Hepatocyte (in vitro differentiated cells): ENCODE measurements around the gene RNF43.

Source experiments
- CTCF ChIP-seq: fragments of 200-600 bp; sonication (generic); IDR thresholded peaks from 2 replicates; pipeline ENCODE4 v1.5.1; 2016; ENCODE audit warnings: antibody characterized with exemption, mild to moderate bottlenecking; ENCODE audit not compliant: poor library complexity
- EZH2 ChIP-seq: fragments of 200-600 bp; sonication (generic); IDR thresholded peaks from 2 replicates; pipeline ENCODE4 v1.6.1; 2016; ENCODE audit warnings: antibody characterized with exemption, mild to moderate bottlenecking, borderline replicate concordance
- EZH2phosphoT487 ChIP-seq: fragments of 200-600 bp; sonication (generic); IDR thresholded peaks from one replicate; pipeline ENCODE4 v1.6.1; 2018; ENCODE audit warnings: antibody characterized with exemption, mild to moderate bottlenecking, low read depth, moderate library complexity; ENCODE audit not compliant: unreplicated experiment, severe bottlenecking

- TF ChIP-seq EZH2phosphoT487 (no peak), CTCF (peak; percentile 76), EZH2 (no peak)
These were observed at the start of gene RNF43 for GRCh38 chr17:58417300-58418092.
